Measurements from ENCODE around the gene NACA2.
"Not testable (repeated sequence)": the region's sequence is repeated elsewhere in the genome, so short reads cannot be mapped to it uniquely, and the experiment has no call there.

NACA2 gene

DNA sequence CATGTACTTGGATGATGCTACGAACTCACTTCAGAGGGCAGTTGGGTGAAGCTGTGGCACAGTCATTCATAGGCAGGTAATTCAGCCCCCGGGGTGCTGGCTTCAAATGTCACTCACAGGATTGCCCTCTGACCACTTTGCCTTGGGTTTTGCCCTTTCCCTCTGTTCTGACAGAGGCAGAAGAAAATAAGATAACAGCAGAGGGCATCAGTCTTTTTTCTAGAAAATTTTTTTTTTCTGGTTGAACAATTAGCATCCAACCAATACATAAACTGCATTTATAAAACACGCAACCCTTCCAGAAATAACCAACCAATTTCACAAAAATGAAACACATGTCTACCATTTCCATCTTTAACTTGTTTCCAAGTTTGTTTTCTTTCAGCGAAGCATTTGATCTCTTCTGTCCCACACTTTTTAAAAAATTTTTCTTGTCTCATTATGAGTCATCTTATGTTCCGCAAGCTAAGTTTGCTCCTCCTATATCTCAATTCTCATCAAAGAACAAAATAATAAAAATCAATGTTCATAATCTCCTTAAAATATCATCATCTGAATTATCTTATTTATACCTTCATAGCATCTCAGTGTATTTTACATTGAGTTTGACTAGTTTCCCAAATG, 15.6 kb downstream of the NACA2 start:
- no peak for DNase-seq

DNA sequence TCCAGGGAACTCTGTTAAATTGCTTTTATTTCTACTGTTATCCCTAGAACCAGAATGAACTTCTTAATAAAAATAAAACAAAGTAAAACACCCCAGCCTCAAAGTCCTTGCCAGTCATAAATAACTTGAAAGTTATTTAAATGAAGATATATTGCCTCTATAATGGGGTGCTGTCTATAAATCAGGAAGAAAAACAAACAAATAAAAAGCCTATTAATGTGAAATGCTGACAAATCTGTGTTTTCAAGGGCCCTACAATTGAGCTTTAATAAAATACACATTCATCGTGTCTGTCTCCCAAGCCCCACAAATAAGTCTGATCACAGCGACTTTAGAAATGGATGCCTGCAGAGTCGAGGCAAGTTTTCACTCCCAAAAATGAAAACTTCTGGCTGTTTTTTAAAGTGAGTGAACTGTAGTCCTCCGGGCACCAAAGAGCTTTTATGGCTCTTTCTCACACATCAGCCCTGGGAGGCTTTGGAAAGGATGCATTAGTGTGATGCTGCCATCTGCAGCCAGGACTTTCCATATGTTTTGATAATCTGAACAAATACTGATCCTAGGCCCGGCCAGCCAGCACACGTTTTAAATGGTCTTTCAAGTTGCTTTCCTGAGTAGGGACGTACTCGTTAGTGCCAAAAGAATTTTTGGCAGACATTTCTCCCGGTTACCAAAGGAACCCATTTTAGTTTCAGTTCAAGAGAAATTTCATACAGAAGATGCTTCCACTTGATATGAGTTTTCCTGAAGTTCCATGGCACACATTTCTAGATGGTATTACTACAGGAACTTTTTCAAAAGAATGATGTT, 16.3 kb downstream of the NACA2 start:
- no peak for DNase-seq

DNA sequence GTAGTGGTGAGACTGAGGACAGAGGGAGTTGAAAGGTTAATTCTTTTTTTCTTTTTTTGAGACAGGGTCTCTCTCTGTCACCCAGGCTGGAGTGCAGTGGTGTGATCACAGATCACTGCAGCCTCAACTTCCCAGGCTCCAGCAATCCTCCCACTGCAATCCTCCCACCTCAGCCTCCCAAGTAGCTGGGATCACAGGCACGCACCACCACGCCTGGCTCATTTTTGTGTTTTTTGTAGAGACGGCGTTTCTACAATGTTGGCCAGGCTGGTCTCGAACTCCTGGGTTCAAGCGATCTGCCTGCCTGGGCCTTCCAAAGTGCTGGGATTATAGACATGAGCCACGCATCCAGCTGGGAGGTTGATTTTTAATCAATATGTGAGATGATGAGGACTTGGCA, 18.5 kb downstream of the NACA2 start:
- not testable (repeated sequence) for DNase-seq

DNA sequence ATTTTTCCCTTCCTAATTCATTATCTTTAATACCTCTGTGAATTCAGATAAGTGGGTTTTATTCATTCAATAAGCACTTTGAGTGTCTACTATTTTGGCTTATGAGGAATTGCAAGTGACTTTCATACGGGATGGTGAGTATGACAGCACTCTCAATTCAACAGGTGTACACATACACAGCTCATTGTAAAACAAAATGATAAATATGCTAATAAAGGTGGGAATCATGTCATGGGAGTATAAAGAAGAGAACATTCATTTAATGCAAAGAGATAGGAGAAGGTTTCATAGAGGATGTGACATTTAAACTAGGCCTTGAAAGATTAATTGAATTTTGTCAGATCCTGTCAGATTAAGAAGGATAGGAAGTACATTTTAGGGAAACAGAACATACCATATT, 19.4 kb downstream of the NACA2 start:
- no peak for DNase-seq

DNA sequence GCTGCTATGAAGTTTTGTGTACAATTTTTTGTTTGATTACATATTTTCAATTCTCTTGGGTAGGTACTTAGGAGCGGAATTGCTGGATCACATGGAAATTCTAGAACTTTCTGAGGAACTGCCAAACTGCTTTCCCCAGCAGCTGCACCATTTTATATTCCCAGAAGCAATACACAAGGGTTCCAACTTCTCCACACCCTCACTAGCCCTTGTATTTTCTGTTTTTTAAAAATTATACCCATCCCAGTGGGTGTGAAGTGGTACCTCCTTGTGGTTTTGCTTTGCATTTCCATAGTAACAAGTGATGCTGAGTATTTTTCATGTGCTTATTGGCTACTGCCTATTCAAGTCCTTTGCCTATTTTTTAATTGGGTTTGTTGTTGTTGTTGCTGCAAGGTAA, 20.9 kb downstream of the NACA2 start:
- DNase-seq, result peak; percentile 12

DNA sequence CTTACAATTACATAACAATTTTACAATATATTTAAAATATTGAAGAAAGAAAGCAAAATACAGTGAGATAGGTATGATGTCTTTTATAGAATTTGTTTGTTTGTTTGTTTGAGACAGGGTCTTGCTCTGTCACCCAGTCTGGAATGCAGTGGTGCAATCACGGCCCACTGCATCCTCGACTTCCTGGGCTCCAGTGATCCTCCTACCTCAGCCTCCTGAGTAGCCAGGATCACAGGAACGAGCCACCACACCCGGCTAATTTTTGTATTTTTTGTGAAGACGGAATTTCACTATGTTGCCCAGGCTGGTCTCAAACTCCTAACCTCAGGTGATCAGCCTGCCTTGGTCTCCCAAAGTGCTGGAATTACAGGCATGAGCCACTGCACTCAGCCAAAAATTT, 21.5 kb downstream of the NACA2 start:
- not testable (repeated sequence) for DNase-seq

DNA sequence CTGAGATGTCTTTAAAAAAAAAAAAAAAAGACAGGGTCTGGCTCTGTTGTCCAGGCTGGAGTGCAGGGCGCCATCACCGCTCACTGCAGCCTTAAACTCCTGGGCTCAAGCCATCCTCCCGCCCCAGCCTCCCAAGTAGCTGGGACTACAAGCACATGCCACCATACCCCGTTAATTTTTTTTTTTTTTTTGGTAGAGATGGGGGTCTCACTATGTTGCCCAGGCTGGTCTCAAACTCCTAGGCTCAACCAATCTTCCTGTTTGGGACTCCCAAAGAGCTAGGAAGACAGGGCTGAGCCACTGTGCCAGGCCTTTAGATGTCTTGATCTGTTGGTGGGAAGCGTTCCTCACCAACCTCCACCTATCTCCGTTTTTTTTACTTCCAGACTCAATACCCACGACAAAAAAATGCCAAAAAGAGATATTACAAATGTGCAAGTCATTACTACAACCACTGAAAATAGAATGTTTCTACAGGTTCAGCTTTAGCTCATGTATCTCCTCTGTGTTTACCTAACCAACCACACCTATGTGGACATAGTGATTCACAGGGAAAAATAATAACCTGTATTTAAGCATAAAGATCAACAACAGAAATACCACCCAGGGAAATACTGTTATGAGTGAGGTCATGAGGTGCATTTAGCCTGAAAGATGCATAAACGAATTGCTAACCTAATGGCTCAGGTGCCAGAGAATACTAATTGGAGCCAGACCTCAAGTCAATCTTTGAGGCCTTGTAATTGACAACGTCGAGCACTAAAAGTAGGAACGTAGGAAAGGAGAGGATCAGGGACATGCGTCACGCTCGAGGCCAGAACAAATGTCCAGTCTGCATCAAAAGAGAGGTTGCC, 22.6 kb downstream of the NACA2 start:
- DNase-seq, result no peak

DNA sequence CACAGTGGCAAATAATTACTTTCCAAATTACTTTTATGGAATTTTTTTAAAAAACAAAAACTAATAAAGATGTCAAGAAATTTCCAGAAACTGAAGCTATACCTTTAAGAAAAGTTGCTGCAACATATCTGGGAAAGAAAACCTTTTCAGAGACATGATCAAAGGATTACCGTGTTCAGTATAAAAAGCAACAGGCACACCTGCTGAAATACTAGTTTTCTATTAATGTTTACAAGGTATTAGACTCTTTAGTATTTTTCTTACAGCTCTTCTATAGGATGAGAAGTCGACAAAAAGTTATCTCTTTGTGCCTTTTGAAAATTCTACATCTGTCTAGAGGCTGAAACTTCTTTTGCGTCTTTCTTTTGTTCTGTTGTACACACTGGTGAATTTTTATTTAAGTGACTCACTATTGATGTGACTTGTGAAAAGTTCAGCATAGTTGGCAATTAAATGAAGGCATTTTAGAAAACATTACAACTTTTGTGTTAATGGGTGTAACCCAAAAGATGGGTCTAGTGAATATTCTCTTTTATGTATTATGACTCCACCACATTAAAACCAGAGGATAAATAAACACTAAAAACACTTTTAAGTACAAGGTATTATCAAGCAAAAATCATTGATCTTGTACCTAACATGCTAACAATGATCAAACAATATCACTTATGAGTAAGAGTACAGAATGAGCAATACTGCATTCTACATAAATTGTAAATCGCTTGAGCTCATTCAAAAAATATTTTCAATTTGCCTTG, 23.8 kb downstream of the NACA2 start:
- DNase-seq, result no peak

DNA sequence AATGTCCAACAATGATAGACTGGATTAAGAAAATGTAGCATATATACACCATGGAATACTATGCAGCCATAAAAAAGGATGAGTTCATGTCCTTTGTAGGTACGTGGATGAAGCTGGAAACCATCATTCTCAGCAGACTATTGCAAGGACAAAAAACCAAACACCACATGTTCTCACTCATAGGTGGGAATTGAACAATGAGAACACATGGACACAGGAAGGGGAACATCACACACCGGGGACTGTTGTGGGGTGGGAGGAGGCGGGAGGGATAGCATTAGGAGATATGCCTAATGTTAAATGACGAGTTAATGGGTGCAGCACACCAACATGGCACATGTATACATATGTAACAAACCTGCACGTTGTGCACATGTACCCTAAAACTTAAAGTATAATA, 24.6 kb downstream of the NACA2 start:
- DNase-seq, result not testable (repeated sequence)

DNA sequence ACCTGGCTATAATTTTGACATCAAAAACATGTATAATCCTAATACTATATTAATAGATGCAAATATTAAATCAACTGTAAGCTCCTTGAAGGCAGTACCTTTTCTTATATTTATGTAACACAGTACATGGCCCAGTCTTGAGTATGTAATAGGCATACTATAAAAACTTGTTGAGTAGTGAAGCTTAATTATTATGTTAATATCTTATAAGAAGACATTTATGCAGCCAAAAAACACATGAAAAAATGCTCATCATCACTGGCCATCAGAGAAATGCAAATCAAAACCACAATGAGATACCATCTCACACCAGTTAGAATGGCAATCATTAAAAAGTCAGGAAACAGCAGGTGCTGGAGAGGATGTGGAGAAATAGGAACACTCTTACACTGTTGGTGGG, 25.2 kb downstream of the NACA2 start:
- not testable (repeated sequence) for DNase-seq

DNA sequence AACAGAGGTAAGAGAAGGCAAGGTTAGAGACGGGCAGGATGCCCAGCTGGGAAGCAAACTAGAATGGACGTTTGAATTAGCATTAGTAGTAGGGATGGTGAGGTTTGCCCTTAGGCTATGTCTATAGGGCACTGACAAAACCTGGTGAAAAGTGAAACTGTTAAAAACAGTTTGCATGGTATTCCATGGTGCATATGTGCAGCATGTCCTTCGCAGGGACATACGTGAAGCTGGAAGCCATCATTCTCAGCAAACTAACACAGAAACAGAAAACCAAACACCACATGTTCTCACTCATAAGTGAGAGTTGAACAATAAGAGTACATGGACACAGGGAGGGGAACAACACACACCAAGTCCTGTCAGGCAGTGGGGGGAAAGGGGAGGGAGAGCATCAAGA, 25.8 kb downstream of the NACA2 start:
- DNase-seq, result no peak

DNA sequence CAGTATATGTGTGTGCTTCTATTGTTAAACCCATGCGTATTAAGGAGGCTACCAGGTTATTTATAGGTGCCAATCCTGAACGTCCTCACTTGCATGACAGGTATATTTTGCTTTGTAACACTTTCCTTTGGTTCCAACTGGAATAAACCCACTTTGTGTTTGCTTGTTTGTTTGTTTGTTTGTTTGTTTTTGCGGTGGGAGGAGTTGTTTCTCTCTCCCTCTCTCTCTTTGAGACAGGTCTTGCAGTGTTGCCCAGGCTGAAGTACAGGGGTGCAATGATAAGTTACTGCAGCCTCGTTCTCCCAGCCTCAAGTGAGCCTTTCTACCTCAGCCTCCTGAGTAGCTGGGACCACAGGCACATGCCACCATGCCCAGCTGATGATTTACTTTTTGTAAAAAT, 28.7 kb downstream of the NACA2 start:
- no peak for DNase-seq

DNA sequence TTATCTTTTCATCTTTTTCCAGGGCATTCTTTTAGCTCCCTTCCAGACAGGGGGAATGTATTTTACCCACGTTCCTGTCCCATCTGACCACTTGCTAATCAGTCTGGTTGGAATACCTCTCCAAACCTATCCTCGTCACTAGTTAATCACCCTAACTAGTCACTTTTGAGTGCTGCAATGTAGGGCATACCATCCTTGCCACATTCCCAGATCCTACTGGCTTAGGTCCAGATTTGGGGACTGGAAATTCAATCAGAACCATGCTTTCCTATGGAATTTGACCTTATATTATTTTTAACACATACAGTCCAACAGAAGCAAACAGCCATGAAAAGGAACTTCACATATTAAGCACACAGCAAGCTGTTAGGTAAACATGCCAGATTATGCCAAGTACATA, 29.7 kb downstream of the NACA2 start:
- no peak for DNase-seq

DNA sequence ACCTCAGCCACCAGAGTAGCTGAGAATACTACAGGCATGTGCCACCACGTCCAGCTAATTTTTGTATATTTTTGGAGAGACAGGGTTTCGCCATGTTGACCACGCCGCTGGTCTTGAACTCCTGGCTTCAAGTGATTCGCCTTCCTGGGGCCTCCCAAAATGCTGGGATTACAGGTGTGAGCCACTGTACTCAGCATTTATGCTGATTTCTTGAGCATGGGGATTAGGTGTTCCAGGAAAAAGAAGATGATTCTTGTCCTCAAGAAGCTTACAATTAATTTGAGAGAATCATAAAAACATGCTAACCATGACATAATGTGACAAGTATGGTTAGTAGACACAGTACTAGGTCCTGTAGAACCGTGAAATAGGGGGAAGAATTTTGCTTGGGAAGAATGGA, 30.9 kb downstream of the NACA2 start:
- DNase-seq, result no peak

DNA sequence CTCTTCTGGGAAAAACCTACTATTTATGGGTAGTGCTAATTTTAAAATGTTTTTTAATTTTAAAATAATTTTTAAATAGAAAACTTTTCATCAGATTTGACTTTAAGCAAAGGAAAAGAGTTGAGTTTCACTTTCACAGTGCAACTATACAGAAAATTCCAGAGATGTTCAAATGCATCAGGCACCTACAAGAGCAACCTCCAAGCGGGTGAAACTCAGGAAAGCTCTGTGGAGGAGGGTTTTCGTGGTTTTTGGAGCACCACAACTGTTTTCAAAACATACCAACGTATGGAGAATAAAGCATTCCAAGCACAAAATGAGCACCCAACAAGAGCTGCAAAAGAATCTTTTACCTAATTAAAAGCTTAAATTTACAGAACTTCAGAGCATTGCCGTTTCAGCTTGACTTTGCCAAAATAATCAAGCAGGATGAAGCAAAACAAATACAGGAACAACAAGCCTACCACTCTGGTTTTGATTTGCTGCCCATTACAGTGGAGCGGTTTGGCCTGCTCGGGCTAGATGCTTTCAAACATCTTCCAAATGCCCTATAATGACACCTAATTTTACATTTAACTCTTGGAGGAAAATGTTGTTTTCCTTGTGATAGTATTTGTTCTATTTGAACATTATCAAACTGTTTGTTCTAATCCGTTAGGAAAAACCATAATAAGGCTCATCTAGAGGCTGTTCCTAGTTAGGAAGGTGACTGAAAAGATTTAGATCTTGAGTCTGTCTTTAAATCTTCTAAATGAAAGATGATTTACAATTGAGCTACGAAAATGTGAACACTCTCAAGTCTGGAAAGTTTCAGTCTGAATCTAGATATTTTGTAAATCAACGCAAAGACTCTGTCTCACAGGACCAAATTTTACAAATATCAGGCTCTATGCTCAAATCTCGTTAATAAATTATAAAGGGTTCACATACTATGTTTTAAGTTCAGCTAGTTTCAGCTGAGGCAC, 34.5 kb downstream of the NACA2 start:
- DNase-seq, result no peak

DNA sequence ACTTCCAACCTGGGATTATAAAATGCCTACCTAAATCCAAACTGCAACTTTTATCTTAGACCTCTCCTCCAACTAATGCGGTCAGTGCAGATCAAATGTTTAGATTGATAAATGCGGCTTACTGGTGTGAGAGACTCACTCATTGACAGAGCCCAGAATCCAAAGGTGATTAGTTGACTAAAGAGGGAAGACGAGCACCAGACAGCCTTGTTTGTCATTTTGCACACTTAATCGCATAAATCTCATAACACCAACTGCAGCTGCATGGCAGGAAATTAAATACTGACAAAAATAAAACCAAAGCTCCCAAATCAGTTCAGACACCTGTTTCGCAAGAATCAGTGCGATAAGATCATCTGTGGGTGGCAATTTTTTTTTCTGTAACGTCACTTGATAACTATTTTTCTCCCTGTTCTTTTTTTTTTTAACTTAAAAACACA, 35.9 kb downstream of the NACA2 start:
- no peak for DNase-seq

DNA sequence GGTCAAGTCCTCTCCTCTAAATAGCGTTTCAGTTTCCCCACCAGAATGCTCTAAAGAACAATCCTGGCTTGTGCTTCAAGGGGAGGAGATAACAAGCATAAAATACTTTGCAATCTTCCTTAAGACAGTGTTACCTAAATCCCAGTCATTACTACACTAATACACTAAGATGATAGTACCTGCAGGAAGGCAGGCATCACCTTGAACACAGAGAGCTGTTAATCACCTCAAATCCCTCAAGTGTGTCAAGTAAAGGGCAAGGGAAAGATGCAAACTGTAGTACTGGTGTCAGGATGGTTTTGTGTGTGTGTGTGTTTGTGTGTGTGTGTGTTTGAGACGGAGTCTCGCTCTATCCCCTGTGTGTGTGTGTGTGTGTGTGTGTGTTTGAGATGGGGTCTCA, 36.8 kb downstream of the NACA2 start:
- no peak for DNase-seq

DNA sequence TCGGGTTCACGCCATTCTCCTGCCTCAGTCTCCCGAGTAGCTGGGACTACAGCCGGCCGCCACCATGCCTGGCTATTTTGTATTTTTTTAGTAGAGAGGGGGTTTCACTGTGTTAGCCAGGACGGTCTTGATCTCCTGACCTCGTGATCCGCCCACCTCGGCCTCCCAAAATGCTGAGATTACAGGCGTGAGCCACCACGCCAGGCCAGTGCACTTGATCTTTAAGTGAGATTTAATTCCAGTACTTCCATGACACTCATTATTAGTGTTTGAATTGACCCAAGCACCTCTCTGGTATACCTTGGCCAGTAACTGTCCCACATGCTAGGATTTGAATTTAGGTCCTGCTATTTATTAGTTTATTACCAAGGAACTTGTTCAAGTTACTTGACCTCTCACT, 38.5 kb downstream of the NACA2 start:
- not testable (repeated sequence) for DNase-seq

DNA sequence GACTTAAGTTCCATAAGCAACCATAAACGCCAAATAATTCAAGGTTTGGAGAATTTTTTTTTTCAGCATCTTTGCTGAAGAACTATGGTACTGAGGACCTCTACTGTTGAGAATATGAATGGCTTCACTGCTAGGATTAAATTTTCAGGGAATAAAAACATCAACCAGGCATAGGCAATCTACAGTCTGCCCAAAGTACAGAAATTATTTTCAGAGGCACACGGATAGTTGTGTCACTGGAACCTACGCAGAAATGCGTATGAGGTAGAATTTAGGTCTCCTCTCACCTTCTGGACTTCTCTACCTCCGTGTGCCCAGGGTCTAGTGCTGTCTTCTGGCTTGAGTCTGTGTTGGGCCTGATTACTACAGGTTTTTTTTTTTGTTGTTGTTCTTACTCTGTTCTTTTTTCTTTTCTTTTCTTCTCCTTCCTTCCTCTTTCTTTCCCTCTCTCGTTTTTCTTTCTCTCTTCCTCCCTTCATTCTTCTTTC, 39.7 kb downstream of the NACA2 start:
- DNase-seq, result peak; percentile 20

DNA sequence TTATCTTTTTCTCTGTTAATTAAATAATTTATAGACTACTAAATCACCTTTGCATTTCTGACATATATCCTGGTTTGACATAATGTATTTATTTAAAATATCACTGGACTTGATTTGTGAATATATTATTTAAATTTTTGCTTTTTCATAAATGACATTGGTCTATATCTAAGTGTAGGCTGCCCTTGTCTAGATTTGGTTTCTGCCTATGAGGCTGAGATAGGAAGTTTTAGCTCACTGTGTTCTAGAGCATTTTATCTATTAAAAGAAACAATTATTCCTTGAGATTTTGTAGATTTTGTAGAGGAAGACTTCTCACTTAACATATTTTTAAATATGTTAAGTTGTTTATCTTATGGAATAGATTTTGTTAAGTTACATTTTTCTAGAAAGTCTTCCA, 43.9 kb downstream of the NACA2 start:
- DNase-seq, result no peak

DNA sequence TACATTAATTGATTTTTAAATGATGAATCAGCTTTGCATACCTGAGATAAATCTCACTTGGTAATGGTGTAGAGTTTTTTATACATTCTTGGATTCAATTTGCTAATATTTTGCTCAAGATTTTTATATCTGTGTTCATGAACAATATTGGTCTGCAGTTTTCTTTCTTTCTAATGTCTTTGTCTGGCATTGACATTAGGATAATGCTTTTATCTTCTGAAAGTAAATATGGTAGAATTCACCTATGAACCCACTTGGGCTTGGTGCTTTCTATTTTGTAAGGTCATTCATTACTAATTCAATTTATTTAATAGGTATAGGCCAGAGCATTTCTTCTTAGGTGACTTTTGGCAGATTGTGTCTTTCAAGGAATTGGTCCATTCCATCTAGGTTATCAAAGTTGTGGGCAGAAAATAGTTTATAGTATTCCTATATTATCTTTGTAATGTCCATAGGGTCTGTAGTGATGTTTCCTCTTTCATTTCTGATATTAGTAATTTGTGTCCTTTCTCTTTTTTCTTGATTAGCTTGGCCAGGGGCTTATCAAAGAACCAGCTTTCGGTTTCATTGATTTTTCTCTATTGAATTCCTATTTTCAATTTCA, 45.6 kb downstream of the NACA2 start:
- DNase-seq, result no peak

Data from activated CD4-positive, alpha-beta T cell treated with anti-CD3 and anti-CD28 coated beads, Interleukin-2, amount 50 U/mL, for 16 hours (primary cell).